H1 (cell line): ENCODE measurements around the gene PRRG2. TPM values are rescaled to one million over a fixed set of nuclear protein-coding genes. Genes with fewer than 3 reads are reported as not detected.

Experiments
- CTCF ChIA-PET: fragments of 300-600 bp; sonication (Branson Sonifier 250); formaldehyde crosslinking; loops from one replicate; lab custom pipeline; 2021; ENCODE audit not compliant: partially characterized antibody; lab: Charles Lee
- POLR2A ChIA-PET: fragments of 300-600 bp; sonication (Branson Sonifier 250); formaldehyde crosslinking; loops from one replicate; lab custom pipeline; 2021; ENCODE audit warnings: inconsistent platforms; ENCODE audit not compliant: partially characterized antibody; lab: Charles Lee
- DNase-seq, 2 experiments: peaks; one replicate each; pipeline versions ENCODE4 v3.0.0 to v3.0.0-alpha.2; 2010 to 2022; ENCODE audit warnings: low spot score in 2 of 2, low read depth in 1 of 2, mixed read lengths in 1 of 2
- FAIRE-seq: peaks from 2 replicates; lab custom pipeline; 2011; peaks lifted over from hg19 to GRCh38; lab: Jason Lieb, UNC
- H2AFZ ChIP-seq: 2 replicates; pipeline ENCODE4 v1.8.1; 2012; ENCODE audit warnings: low read length, inconsistent platforms
- H2AK5ac ChIP-seq: 2 replicates; pipeline ENCODE4 v1.6.1; 2013; ENCODE audit warnings: low read depth, low read length
- H2BK120ac ChIP-seq: replicated peaks from 2 replicates; pipeline ENCODE3; 2013; ENCODE audit warnings: low read depth, low read length, inconsistent platforms
- H2BK12ac ChIP-seq: 2 replicates; pipeline ENCODE4 v1.6.1; 2013; ENCODE audit warnings: low read depth, low read length
- H2BK15ac ChIP-seq: 2 replicates; pipeline ENCODE4 v1.6.1; 2013; ENCODE audit warnings: low read length
- H2BK20ac ChIP-seq: 2 replicates; pipeline ENCODE4 v1.6.1; 2013; ENCODE audit warnings: low read length
- H2BK5ac ChIP-seq: 2 replicates; pipeline ENCODE4 v1.6.1; 2013; ENCODE audit warnings: low read depth, low read length
- H3K14ac ChIP-seq: 2 replicates; pipeline ENCODE4 v1.6.1; 2013; ENCODE audit warnings: inconsistent platforms; ENCODE audit not compliant: insufficient read length
- H3K18ac ChIP-seq: 2 replicates; pipeline ENCODE4 v1.6.1; 2013; ENCODE audit warnings: low read length; ENCODE audit errors: extremely low read depth
- H3K23ac ChIP-seq: 2 replicates; pipeline ENCODE4 v1.6.1; 2013; ENCODE audit warnings: inconsistent platforms; ENCODE audit not compliant: insufficient read length
- H3K23me2 ChIP-seq: 2 replicates; pipeline ENCODE4 v1.6.1; 2013; ENCODE audit warnings: low read depth, low read length
- H3K27ac ChIP-seq: 2 replicates; pipeline ENCODE4 v1.6.1; 2011; ENCODE audit warnings: low read depth, low read length, inconsistent platforms
- H3K27me3 ChIP-seq, 4 experiments: replicated peaks in 1 of 4; 1 replicate in 1 of 4; 2 replicates in 3 of 4; pipeline versions ENCODE4 v1.6.1 to v1.8.1; 2011 to 2013; ENCODE audit warnings: low read length in 3 of 4, mild to moderate bottlenecking in 3 of 4, inconsistent platforms in 2 of 4, mixed read lengths in 2 of 4, moderate library complexity in 1 of 4; ENCODE audit not compliant: control insufficient read depth in 3 of 4, insufficient read depth in 3 of 4; ENCODE audit errors: extremely low read depth in 1 of 4
- H3K36me3 ChIP-seq, 4 experiments: 2 replicates each; pipeline versions ENCODE4 v1.6.1 to v1.8.1; 2011 to 2013; ENCODE audit warnings: mild to moderate bottlenecking in 4 of 4, low read length in 3 of 4, moderate library complexity in 2 of 4, control low read depth in 1 of 4, inconsistent platforms in 1 of 4; ENCODE audit not compliant: insufficient read depth in 4 of 4, control insufficient read depth in 2 of 4
- H3K4ac ChIP-seq: replicated peaks from 2 replicates; pipeline ENCODE3; 2013; ENCODE audit warnings: low read length, low read depth, mixed read lengths, inconsistent platforms; ENCODE audit not compliant: insufficient read length
- H3K4me1 ChIP-seq, 4 experiments: replicated peaks in 1 of 4; 1 replicate in 1 of 4; 2 replicates in 3 of 4; pipeline versions ENCODE4 v1.6.1 to v1.8.1; 2011 to 2013; ENCODE audit warnings: low read length in 3 of 4, inconsistent platforms in 2 of 4, mixed read lengths in 1 of 4; ENCODE audit not compliant: insufficient read depth in 4 of 4, control insufficient read depth in 3 of 4
- H3K4me2 ChIP-seq, 2 experiments: 2 replicates each; pipeline versions ENCODE4 v1.6.1 to v1.8.1; 2011 to 2013; ENCODE audit warnings: low read depth in 2 of 2, low read length in 2 of 2, control low read depth in 1 of 2, inconsistent platforms in 1 of 2, mild to moderate bottlenecking in 1 of 2; ENCODE audit not compliant: insufficient read depth in 1 of 2
- H3K4me3 ChIP-seq, 4 experiments: fragments of 200-600, 300-600 bp in 1 of 4; sonication (generic), shearing (Covaris generic), sonication (Bioruptor Twin) in 1 of 4; 2 replicates each; pipeline versions ENCODE4 v1.5.1 to v1.8.1; 2011 to 2016; ENCODE audit warnings: low read length in 4 of 4, low read depth in 3 of 4, control low read depth in 2 of 4, inconsistent platforms in 2 of 4, mild to moderate bottlenecking in 2 of 4, mixed read lengths in 1 of 4, moderate library complexity in 1 of 4; ENCODE audit not compliant: insufficient read depth in 2 of 4; ENCODE audit errors: extremely low read depth in 1 of 4
- H3K56ac ChIP-seq: replicated peaks from 2 replicates; pipeline ENCODE3; 2013; ENCODE audit warnings: low read depth, mild to moderate bottlenecking, mixed read lengths, low read length, inconsistent platforms; ENCODE audit not compliant: insufficient read length
- H3K79me1 ChIP-seq: 2 replicates; pipeline ENCODE4 v1.6.1; 2013; ENCODE audit warnings: low read depth, low read length, control low read depth
- H3K79me2 ChIP-seq, 2 experiments: 2 replicates each; pipeline versions ENCODE4 v1.6.1 to v1.8.1; 2012 to 2013; ENCODE audit warnings: low read length in 2 of 2, mild to moderate bottlenecking in 2 of 2, inconsistent platforms in 1 of 2; ENCODE audit not compliant: insufficient read depth in 2 of 2, control insufficient read depth in 1 of 2
- H3K9ac ChIP-seq, 4 experiments: replicated peaks in 1 of 4; 1 replicate in 1 of 4; 2 replicates in 3 of 4; pipeline versions ENCODE4 v1.6.1 to v1.8.1; 2011 to 2013; ENCODE audit warnings: low read depth in 3 of 4, low read length in 3 of 4, control low read depth in 2 of 4, mild to moderate bottlenecking in 2 of 4, moderate library complexity in 2 of 4, inconsistent platforms in 1 of 4; ENCODE audit errors: extremely low read depth in 1 of 4
- H3K9me3 ChIP-seq, 2 experiments: 2 replicates each; pipeline versions ENCODE4 v1.6.1 to v1.8.1; 2012 to 2013; ENCODE audit warnings: mild to moderate bottlenecking in 2 of 2, moderate library complexity in 2 of 2, control low read depth in 1 of 2, inconsistent platforms in 1 of 2, low read depth in 1 of 2, low read length in 1 of 2, mixed read lengths in 1 of 2; ENCODE audit not compliant: insufficient read depth in 2 of 2
- H4K20me1 ChIP-seq, 2 experiments: replicated peaks in 1 of 2; 2 replicates each; pipeline versions ENCODE3 to v1.8.1; 2011 to 2013; ENCODE audit warnings: inconsistent platforms in 2 of 2, low read length in 2 of 2, mild to moderate bottlenecking in 1 of 2; ENCODE audit not compliant: insufficient read depth in 2 of 2, control insufficient read depth in 1 of 2
- H4K5ac ChIP-seq: 2 replicates; pipeline ENCODE4 v1.6.1; 2013; ENCODE audit warnings: low read length, low read depth, mixed read lengths, inconsistent platforms; ENCODE audit not compliant: insufficient read length
- H4K8ac ChIP-seq: 2 replicates; pipeline ENCODE4 v1.8.0; 2013; ENCODE audit warnings: mild to moderate bottlenecking, moderate library complexity, low read length, inconsistent platforms; ENCODE audit not compliant: insufficient read depth; ENCODE audit errors: extremely low read depth
- H4K91ac ChIP-seq: replicated peaks from 2 replicates; pipeline ENCODE3; 2013; ENCODE audit warnings: low read length, mixed read lengths, inconsistent platforms; ENCODE audit not compliant: insufficient read length
- CEBPB ChIP-seq: IDR thresholded peaks from 2 replicates; pipeline ENCODE4 v1.6.1; 2012; ENCODE audit warnings: low read depth, low read length
- HDAC6 ChIP-seq: IDR thresholded peaks from one replicate; pipeline ENCODE4 v1.7.1; 2012; ENCODE audit warnings: low read depth, mild to moderate bottlenecking, inconsistent platforms, low read length, moderate library complexity
- KDM1A ChIP-seq: fragments of 200-600, 300-600 bp; sonication (generic); IDR thresholded peaks from 2 replicates; pipeline ENCODE4 v1.7.1; 2016; ENCODE audit warnings: mild to moderate bottlenecking, low read length, borderline replicate concordance
- NANOG ChIP-seq: IDR thresholded peaks from 2 replicates; pipeline ENCODE4 v1.6.1; 2011; ENCODE audit warnings: low read length, low read depth, mild to moderate bottlenecking, inconsistent platforms; ENCODE audit not compliant: insufficient read depth, poor library complexity, severe bottlenecking
- RBBP5 ChIP-seq: IDR thresholded peaks from 2 replicates; pipeline ENCODE4 v1.7.1; 2012; ENCODE audit warnings: low read depth, mild to moderate bottlenecking, inconsistent platforms, low read length, moderate library complexity, borderline replicate concordance
- SAP30 ChIP-seq: fragments of 300-600 bp; sonication (generic); IDR thresholded peaks from 2 replicates; pipeline ENCODE4 v1.7.1; 2012; ENCODE audit warnings: low read length, moderate library complexity, mild to moderate bottlenecking, inconsistent platforms; ENCODE audit not compliant: insufficient read depth, insufficient replicate concordance
- SIN3A ChIP-seq, 2 experiments: IDR thresholded peaks in 1 of 2; conservative IDR thresholded peaks in 1 of 2; 2 replicates each; pipeline ENCODE4 v1.6.1; 2011 to 2012; ENCODE audit warnings: low read length in 2 of 2, improper control_type of control experiment in 1 of 2, low read depth in 1 of 2, mild to moderate bottlenecking in 1 of 2
- TAF1 ChIP-seq: IDR thresholded peaks from 2 replicates; pipeline ENCODE4 v1.6.1; 2011; ENCODE audit warnings: mild to moderate bottlenecking, low read depth, low read length
- TBP ChIP-seq: IDR thresholded peaks from 2 replicates; pipeline ENCODE4 v1.6.1; 2011; ENCODE audit warnings: low read depth, low read length, improper control_type of control experiment
- WGBS, 2 experiments: shearing (Covaris generic) in 1 of 2; methylation state at CpG; one replicate each; pipeline versions ENCODE4 v1.1.6 to v1.1.7; 2013 to 2015; ENCODE audit warnings: low lambda C conversion rate in 2 of 2, mixed read lengths in 2 of 2, inconsistent platforms in 1 of 2, low coverage in 1 of 2, missing lambda C conversion rate in 1 of 2; ENCODE audit not compliant: insufficient replicate concordance in 2 of 2, insufficient coverage in 1 of 2, insufficient read length in 1 of 2; ENCODE audit errors: extremely low coverage in 1 of 2, missing lambda C conversion rate in 1 of 2; 5-methylcytosine and 5-hydroxymethylcytosine counted together
- polyA plus RNA-seq, 7 experiments: library from polyadenylated mRNA; depleted of rRNA in 3 of 7; stranded (reverse) in 5 of 7; unstranded in 2 of 7; fragments of >200 nt in 5 of 7; fragments of 200-250 nt in 2 of 7; gene quantifications; 1 replicate in 5 of 7; 2 replicates in 1 of 7; 4 replicates in 1 of 7; pipeline versions ENCODE4 v1.2.1 to v1.2.3, GENCODE V29; 2011 to 2013; ENCODE audit warnings: missing spikeins in 2 of 7, mixed read lengths in 2 of 7
- total RNA-seq: library from RNA; stranded (reverse); fragmentation: NEBNext Ultra II Directional; extraction: Animal tissue kit (Norgen Biotek cat#: 25700); gene quantifications from 2 replicates; pipeline ENCODE4 v1.2.1, GENCODE V29; 2021
- TF ChIP-seq, protein P1 (sequence below): IDR thresholded peaks from 2 replicates; pipeline ENCODE4 v1.6.1; 2012; ENCODE audit warnings: inconsistent platforms

Gene PRRG2
- total and polyA plus RNA-seq, 2 of the 8 experiments (the other 6 are each of a cell fraction or from before 2014, with no cell fraction given), result 4.1 to 5.6 TPM

DNA sequence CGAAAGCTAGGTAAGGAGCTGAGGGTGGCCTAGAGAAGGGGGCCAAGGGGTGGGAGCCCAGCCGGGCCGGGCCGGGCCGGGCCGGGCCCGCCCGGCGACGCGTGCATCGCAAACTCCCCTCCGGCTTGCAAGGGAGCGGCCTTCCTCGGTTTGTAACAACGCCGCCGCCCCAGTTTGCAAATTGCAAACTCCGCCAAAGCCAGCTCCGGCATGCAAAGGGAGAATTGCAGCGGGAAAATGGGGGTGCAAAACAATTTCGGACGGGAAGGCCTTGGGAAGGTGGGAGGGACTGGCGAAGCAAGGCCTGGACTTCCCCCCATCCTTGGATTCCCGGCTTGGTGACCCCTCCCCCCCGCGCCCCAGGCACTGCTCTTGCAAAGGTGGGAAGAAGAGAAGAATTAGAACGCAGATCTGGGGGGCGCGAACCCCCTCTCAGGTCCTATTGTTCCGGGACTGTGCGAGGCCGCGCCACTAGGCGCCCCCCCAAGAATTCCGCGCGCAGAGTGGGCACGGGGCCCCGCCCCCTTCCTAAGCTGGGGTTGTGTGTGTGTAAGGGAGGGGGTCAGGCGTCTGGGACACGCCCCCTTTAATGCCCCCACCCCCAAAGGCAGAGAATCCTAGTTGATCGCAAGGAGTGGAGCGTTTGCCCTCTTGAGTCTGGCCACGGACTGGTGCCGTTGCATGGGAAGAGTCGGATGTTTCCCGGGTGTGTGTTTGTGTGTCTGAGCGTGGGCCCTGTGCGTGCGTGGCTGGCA is 10.8 kb downstream of the PRRG2 start:
- no peaks in the 10 kb centered on the region for H3K9me3 ChIP-seq
- peaks cover 4 to 27% of the 10 kb centered on the region in 2 experiments; a peak in 3 of 4 replicates for H3K79me2 ChIP-seq
- H3K18ac ChIP-seq, result peak overlapping the region; percentile 93
- H2BK20ac ChIP-seq, result no peak overlapping the region
- H2BK120ac ChIP-seq, result no peak overlapping the region
- H3K4me1 ChIP-seq, result peaks cover 3 to 9% (median 4%) of the 10 kb centered on the region in 4 experiments; a peak in 6 of 7 replicates
- CTCF ChIA-PET, result interaction anchor here (1.0 to 2.1 kb wide), 2 partner anchors 10 to 96 kb away, joined by 3 to 4 read pairs; partner anchors contain the start of gene PRRG2
- FAIRE-seq (no peak), DNase-seq (peak in 1 of 2 experiments; percentile 79)
- peaks cover 0 to 6% of the 10 kb centered on the region in 2 experiments for H4K20me1 ChIP-seq
- no peak overlapping the region for H2AFZ ChIP-seq
- H4K91ac ChIP-seq, result peak overlapping the region; percentile 68
- H4K8ac ChIP-seq, result peak overlapping the region; percentile 88; the same call in 1 of the 2 replicates
- peak overlapping the region; percentile 87 to 95 for H3K4me2 ChIP-seq
- H4K5ac ChIP-seq, result peak overlapping the region; percentile 64
- H3K4ac ChIP-seq, result peak overlapping the region; percentile 57
- H3K14ac ChIP-seq, result no peak overlapping the region
- peak overlapping the region; percentile 95 to 100 (median 96) for H3K4me3 ChIP-seq
- no peaks in the 10 kb centered on the region for H3K27me3 ChIP-seq
- H3K9ac ChIP-seq, result peak overlapping the region; percentile 67 to 83 (median 77)
- H2AK5ac ChIP-seq, result no peak overlapping the region
- H2BK12ac ChIP-seq, result no peak overlapping the region
- POLR2A ChIA-PET, result interaction anchor here (0.6 to 37.8 kb wide), 10 partner anchors 11 to 103 kb away, joined by 3 to 840 read pairs (median 8); partner anchors contain the start of genes BCL2L12, IRF3, NOSIP and PRMT1
- H2BK15ac ChIP-seq, result peak overlapping the region; percentile 8; the same call in 1 of the 2 replicates
- no peak overlapping the region for H3K23ac ChIP-seq
- H3K79me1 ChIP-seq, result peaks cover 8% of the 10 kb centered on the region
- 1% methylated on average over 33 of the region's 51 CpGs; no CpG with 5 or more reads in 1 of the 2 experiments for WGBS, 2 experiments
- H3K56ac ChIP-seq, result peak overlapping the region; percentile 92
- H3K27ac ChIP-seq, result peak overlapping the region; percentile 65
- H3K36me3 ChIP-seq, result peaks cover 9 to 30% (median 18%) of the 10 kb centered on the region in 4 experiments; a peak in 7 of 8 replicates
- H3K23me2 ChIP-seq, result peaks cover 20% of the 10 kb centered on the region
- H2BK5ac ChIP-seq, result peak overlapping the region; percentile 92
- no peak; the same call in 1 of the 2 replicates for TF ChIP-seq TAF1
- no peak for TF ChIP-seq KDM1A
- 0 out of 2 replicates have a peak, but pooled peaks have one; percentile 18 for TF ChIP-seq RBBP5
- TF ChIP-seq TBP, result peak; percentile 11; the same call in 1 of the 2 replicates
- no peak for TF ChIP-seq NANOG
- peak; percentile 14 for TF ChIP-seq SAP30
- TF ChIP-seq SIN3A (conservative IDR thresholded peaks at IDR 0.05 in 1 of 2, IDR thresholded peaks at IDR 0.05 in 1 of 2; ENCODE audit: low read depth in 1 of 2, low read length in 2 of 2), result peak in 1 of 2 experiments; percentile 86; a peak in 2 of 4 replicates
- no peak for TF ChIP-seq CEBPB
- TF ChIP-seq, protein P1, sequence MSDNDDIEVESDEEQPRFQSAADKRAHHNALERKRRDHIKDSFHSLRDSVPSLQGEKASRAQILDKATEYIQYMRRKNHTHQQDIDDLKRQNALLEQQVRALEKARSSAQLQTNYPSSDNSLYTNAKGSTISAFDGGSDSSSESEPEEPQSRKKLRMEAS, result peak; percentile 7; the same call in 1 of the 2 replicates
- no peak for TF ChIP-seq HDAC6
